ENCODE data around the gene KIAA0586. TPM values are rescaled to one million over a fixed set of nuclear protein-coding genes. Genes with fewer than 3 reads are reported as not detected.

Gene KIAA0586
- total and polyA plus RNA-seq, 9 of the 15 experiments (the other 6 are each of a cell fraction or from before 2014, with no cell fraction given), result 11.2 to 30.9 (median 22.6) TPM

DNA sequence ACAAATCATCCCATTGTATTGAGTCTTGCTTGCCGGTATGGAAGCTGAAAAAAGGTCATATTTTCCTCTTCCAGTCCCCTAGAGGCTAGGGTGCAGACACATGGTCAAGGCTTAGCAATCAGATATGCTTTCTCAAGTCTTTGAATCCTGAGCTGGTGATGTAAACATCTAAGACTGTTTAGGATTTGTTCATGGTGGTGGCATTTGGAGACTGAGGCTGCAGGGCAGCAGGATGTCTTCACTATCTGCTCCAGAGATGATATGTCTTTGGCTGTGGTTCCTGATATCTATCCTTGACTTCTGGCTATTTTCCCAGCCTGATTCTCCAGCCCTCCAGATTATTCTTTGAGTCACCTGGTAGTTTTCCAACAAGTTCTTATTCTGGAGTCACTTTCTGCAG lies 159.8 kb downstream of the KIAA0586 start:
- H3K79me2 ChIP-seq (ENCODE audit: control insufficient read depth, insufficient read depth, low read length), result no peaks in the 10 kb centered on the region
- H2AFZ ChIP-seq (ENCODE audit: low read depth, low read length), result no peak overlapping the region
- no TSS peak for BruUV-seq (replicated peaks)
- no peaks in the 10 kb centered on the region for H3K9me1 ChIP-seq (ENCODE audit: control insufficient read depth, insufficient read depth, low read length)
- H3K27ac ChIP-seq (ENCODE audit: extremely low read depth, low read depth, low read length), result no peak overlapping the region
- no peaks in the 10 kb centered on the region for H3K9me3 ChIP-seq (replicated peaks; ENCODE audit: control insufficient read depth, insufficient read depth, low read depth, low read length)
- no peak overlapping the region for H3K4me3 ChIP-seq
- H3K36me3 ChIP-seq (ENCODE audit: control insufficient read depth, insufficient read depth, low read length), result no peaks in the 10 kb centered on the region
- no peak for DNase-seq (ENCODE audit: extremely low read depth in 1 of 4, low spot score in 3 of 4)
- in situ Hi-C loops (cut with MboI) (no loop called here), intact Hi-C loops (cut with micrococcal nuclease) (no loop called here)
- CTCF ChIA-PET (ENCODE audit: low intra/inter-chr PET ratio), result no interaction called here
- ATAC-seq, result no peak
- no peak for FAIRE-seq
- POLR2A ChIA-PET, result no interaction called here
- H3K9ac ChIP-seq (ENCODE audit: insufficient read depth in 1 of 2, low read depth in 2 of 2, low read length in 2 of 2), result no peak overlapping the region
- no peaks in the 10 kb centered on the region for H3K4me1 ChIP-seq (replicated peaks in 1 of 2; ENCODE audit: control insufficient read depth in 2 of 2, insufficient read depth in 2 of 2, low read length in 2 of 2)
- no peak overlapping the region for H3K4me2 ChIP-seq (ENCODE audit: insufficient read depth, low read length)
- H4K20me1 ChIP-seq (replicated peaks; ENCODE audit: control insufficient read depth, insufficient read depth, low read length), result no peaks in the 10 kb centered on the region
- H3K27me3 ChIP-seq (ENCODE audit: control insufficient read depth in 2 of 2, insufficient read depth in 2 of 2, low read length in 2 of 2), result 0 out of 5 replicates have a peak, but pooled peaks cover 0 to 4% of the 10 kb centered on the region in 2 experiments
- 0% methylated on average over 1 of the region's 1 CpG for WGBS (ENCODE audit: insufficient coverage, low coverage, missing lambda C conversion rate)
- TF ChIP-seq MYC (IDR thresholded peaks at IDR 0.05; ENCODE audit: low read depth, low read length) (no peak), MYC (CRISPR knock-in tag; IDR thresholded peaks at IDR 0.05; ENCODE audit: borderline replicate concordance, low read depth) (no peak), ZNF224 (CRISPR knock-in tag; IDR thresholded peaks at IDR 0.05) (no peak), SOX6 (IDR thresholded peaks at IDR 0.05) (no peak), HNRNPLL (IDR thresholded peaks at IDR 0.05; ENCODE audit: low read depth, low read length, poor library complexity, severe bottlenecking) (no peak), RAD21 (CRISPR knock-in tag; conservative IDR thresholded peaks at IDR 0.05 in 1 of 2, IDR thresholded peaks at IDR 0.05 in 1 of 2) (no peak), CHCHD3 (CRISPR knock-in tag; IDR thresholded peaks at IDR 0.05) (no peak), TAF9B (IDR thresholded peaks at IDR 0.05; ENCODE audit: partially characterized antibody) (no peak), ZKSCAN8 (CRISPR knock-in tag; IDR thresholded peaks at IDR 0.05) (no peak), SP2 (IDR thresholded peaks at IDR 0.05; ENCODE audit: extremely low read depth, low read depth, low read length, poor library complexity, severe bottlenecking) (no peak), ZNF707 (CRISPR knock-in tag; conservative IDR thresholded peaks at IDR 0.05) (no peak), HDAC2 (IDR thresholded peaks at IDR 0.05) (no peak)
- TF ChIP-seq, protein P1, sequence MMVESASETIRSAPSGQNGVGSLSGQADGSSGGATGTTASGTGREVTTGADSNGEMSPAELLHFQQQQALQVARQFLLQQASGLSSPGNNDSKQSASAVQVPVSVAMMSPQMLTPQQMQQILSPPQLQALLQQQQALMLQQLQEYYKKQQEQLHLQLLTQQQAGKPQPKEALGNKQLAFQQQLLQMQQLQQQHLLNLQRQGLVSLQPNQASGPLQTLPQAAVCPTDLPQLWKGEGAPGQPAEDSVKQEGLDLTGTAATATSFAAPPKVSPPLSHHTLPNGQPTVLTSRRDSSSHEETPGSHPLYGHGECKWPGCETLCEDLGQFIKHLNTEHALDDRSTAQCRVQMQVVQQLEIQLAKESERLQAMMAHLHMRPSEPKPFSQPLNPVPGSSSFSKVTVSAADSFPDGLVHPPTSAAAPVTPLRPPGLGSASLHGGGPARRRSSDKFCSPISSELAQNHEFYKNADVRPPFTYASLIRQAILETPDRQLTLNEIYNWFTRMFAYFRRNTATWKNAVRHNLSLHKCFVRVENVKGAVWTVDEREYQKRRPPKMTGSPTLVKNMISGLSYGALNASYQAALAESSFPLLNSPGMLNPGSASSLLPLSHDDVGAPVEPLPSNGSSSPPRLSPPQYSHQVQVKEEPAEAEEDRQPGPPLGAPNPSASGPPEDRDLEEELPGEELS (CRISPR knock-in tag; IDR thresholded peaks at IDR 0.05; ENCODE audit: borderline replicate concordance), result no peak
- TF ChIP-seq, protein P2, sequence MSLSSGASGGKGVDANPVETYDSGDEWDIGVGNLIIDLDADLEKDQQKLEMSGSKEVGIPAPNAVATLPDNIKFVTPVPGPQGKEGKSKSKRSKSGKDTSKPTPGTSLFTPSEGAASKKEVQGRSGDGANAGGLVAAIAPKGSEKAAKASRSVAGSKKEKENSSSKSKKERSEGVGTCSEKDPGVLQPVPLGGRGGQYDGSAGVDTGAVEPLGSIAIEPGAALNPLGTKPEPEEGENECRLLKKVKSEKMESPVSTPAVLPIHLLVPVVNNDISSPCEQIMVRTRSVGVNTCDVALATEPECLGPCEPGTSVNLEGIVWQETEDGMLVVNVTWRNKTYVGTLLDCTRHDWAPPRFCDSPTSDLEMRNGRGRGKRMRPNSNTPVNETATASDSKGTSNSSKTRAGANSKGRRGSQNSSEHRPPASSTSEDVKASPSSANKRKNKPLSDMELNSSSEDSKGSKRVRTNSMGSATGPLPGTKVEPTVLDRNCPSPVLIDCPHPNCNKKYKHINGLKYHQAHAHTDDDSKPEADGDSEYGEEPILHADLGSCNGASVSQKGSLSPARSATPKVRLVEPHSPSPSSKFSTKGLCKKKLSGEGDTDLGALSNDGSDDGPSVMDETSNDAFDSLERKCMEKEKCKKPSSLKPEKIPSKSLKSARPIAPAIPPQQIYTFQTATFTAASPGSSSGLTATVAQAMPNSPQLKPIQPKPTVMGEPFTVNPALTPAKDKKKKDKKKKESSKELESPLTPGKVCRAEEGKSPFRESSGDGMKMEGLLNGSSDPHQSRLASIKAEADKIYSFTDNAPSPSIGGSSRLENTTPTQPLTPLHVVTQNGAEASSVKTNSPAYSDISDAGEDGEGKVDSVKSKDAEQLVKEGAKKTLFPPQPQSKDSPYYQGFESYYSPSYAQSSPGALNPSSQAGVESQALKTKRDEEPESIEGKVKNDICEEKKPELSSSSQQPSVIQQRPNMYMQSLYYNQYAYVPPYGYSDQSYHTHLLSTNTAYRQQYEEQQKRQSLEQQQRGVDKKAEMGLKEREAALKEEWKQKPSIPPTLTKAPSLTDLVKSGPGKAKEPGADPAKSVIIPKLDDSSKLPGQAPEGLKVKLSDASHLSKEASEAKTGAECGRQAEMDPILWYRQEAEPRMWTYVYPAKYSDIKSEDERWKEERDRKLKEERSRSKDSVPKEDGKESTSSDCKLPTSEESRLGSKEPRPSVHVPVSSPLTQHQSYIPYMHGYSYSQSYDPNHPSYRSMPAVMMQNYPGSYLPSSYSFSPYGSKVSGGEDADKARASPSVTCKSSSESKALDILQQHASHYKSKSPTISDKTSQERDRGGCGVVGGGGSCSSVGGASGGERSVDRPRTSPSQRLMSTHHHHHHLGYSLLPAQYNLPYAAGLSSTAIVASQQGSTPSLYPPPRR (CRISPR knock-in tag; IDR thresholded peaks at IDR 0.05; ENCODE audit: borderline replicate concordance), result no peak
